Endothelial cell of umbilical vein (primary cell): ENCODE data around the gene MAPT. TPM values are rescaled to one million over a fixed set of nuclear protein-coding genes. Genes with fewer than 3 reads are reported as not detected.

Experiments
- BruUV-seq: library from RNA; stranded (reverse); fragments of 400-500 nt; replicated peaks from 2 replicates; lab custom pipeline; 2021; lab: Mats Ljungman, UMichigan
- CTCF ChIA-PET: fragments of 300-600, 350-600 bp; sonication (Branson Sonifier 250); formaldehyde crosslinking; loops from one replicate; lab custom pipeline; 2021; ENCODE audit warnings: antibody characterized with exemption, inconsistent platforms; lab: Charles Lee
- POLR2A ChIA-PET: fragments of 300-600, 350-600 bp; sonication (Branson Sonifier 250); formaldehyde crosslinking; loops from one replicate; lab custom pipeline; 2021; ENCODE audit warnings: antibody characterized with exemption, inconsistent platforms; lab: Charles Lee
- DNase-seq: peaks from one replicate; pipeline ENCODE4 v3.0.0-alpha.2; 2011; ENCODE audit warnings: low read depth, low spot score
- FAIRE-seq: peaks from 2 replicates; lab custom pipeline; 2011; peaks lifted over from hg19 to GRCh38; lab: Jason Lieb, UNC
- H2AFZ ChIP-seq: 2 replicates; pipeline ENCODE4 v1.6.0; 2012; ENCODE audit warnings: low read depth, low read length, control low read depth, inconsistent platforms
- H3K27ac ChIP-seq: 2 replicates; pipeline ENCODE4 v1.5.1; 2011; ENCODE audit warnings: low read depth, mild to moderate bottlenecking, control low read depth, low read length, moderate library complexity; ENCODE audit not compliant: insufficient read depth
- H3K27me3 ChIP-seq, 2 experiments: 2 replicates each; pipeline versions ENCODE4 v1.6.0 to v1.6.1; 2011; ENCODE audit warnings: low read length in 2 of 2, mixed read lengths in 1 of 2; ENCODE audit not compliant: control insufficient read depth in 2 of 2, insufficient read depth in 2 of 2
- H3K36me3 ChIP-seq, 2 experiments: 2 replicates in 1 of 2; 3 replicates in 1 of 2; pipeline ENCODE4 v1.5.1; 2011; ENCODE audit warnings: low read length in 2 of 2, mild to moderate bottlenecking in 1 of 2, moderate library complexity in 1 of 2; ENCODE audit not compliant: control insufficient read depth in 2 of 2, insufficient read depth in 2 of 2; ENCODE audit errors: extremely low read depth in 1 of 2
- H3K4me1 ChIP-seq: 3 replicates; pipeline ENCODE4 v1.5.1; 2011; ENCODE audit warnings: mild to moderate bottlenecking, low read length; ENCODE audit not compliant: control insufficient read depth, insufficient read depth; ENCODE audit errors: extremely low read depth
- H3K4me2 ChIP-seq: 2 replicates; pipeline ENCODE4 v1.6.1; 2011; ENCODE audit warnings: low read length, control low read depth, mixed read lengths; ENCODE audit not compliant: insufficient read depth
- H3K4me3 ChIP-seq, 3 experiments: fragments of 200-600 bp in 1 of 3; sonication (generic), shearing (Covaris generic) in 1 of 3; replicated peaks in 1 of 3; 2 replicates each; pipeline ENCODE4 v1.5.1; 2011 to 2016; ENCODE audit warnings: control low read depth in 3 of 3, low read length in 3 of 3, mild to moderate bottlenecking in 2 of 3, inconsistent platforms in 1 of 3, low read depth in 1 of 3, moderate library complexity in 1 of 3; ENCODE audit not compliant: insufficient read depth in 1 of 3
- H3K79me2 ChIP-seq: 2 replicates; pipeline ENCODE4 v1.6.0; 2012; ENCODE audit warnings: low read length, inconsistent platforms; ENCODE audit not compliant: control insufficient read depth, insufficient read depth
- H3K9ac ChIP-seq: replicated peaks from 2 replicates; pipeline ENCODE3; 2011; ENCODE audit warnings: low read length, control low read depth; ENCODE audit not compliant: insufficient read depth; ENCODE audit errors: extremely low read depth
- H3K9me1 ChIP-seq: replicated peaks from 3 replicates; pipeline ENCODE4 v1.6.0; 2011; ENCODE audit warnings: mild to moderate bottlenecking, low read length; ENCODE audit not compliant: control insufficient read depth, insufficient read depth; ENCODE audit errors: extremely low read depth
- H3K9me3 ChIP-seq: replicated peaks from 2 replicates; pipeline ENCODE4 v1.5.1; 2012; ENCODE audit warnings: low read length, inconsistent platforms; ENCODE audit not compliant: control insufficient read depth, insufficient read depth
- H4K20me1 ChIP-seq: replicated peaks from 2 replicates; pipeline ENCODE3; 2011; ENCODE audit warnings: mild to moderate bottlenecking, low read length; ENCODE audit not compliant: control insufficient read depth, insufficient read depth; ENCODE audit errors: extremely low read depth
- EZH2 ChIP-seq: IDR thresholded peaks from 2 replicates; pipeline ENCODE4 v1.6.1; 2012; ENCODE audit warnings: borderline replicate concordance, low read depth, mild to moderate bottlenecking, moderate library complexity, low read length, inconsistent platforms; ENCODE audit not compliant: severe bottlenecking
- FOS ChIP-seq: IDR thresholded peaks from 2 replicates; pipeline ENCODE4 v1.6.1; 2011; ENCODE audit warnings: mild to moderate bottlenecking, low read length, moderate library complexity, borderline replicate concordance; ENCODE audit not compliant: insufficient read depth
- GATA2 ChIP-seq: IDR thresholded peaks from 2 replicates; pipeline ENCODE4 v1.7.0; 2011; ENCODE audit warnings: low read depth, mild to moderate bottlenecking, moderate library complexity, mixed read lengths, low read length; ENCODE audit not compliant: insufficient read length, insufficient read depth
- JUN ChIP-seq: IDR thresholded peaks from 2 replicates; pipeline ENCODE4 v1.6.1; 2011; ENCODE audit warnings: borderline replicate concordance, low read depth; ENCODE audit not compliant: insufficient read length, insufficient read depth
- MAX ChIP-seq: IDR thresholded peaks from 2 replicates; pipeline ENCODE4 v1.6.1; 2011; ENCODE audit not compliant: insufficient read depth, insufficient read length
- MYC ChIP-seq: IDR thresholded peaks from one replicate; pipeline ENCODE4 v1.6.1; 2011; ENCODE audit warnings: mild to moderate bottlenecking, low read depth, low read length
- POLR2AphosphoS5 ChIP-seq: IDR thresholded peaks from 2 replicates; pipeline ENCODE4 v1.6.1; 2012; ENCODE audit warnings: low read depth, mild to moderate bottlenecking, control low read depth, low read length, moderate library complexity; ENCODE audit not compliant: insufficient read depth
- dilution Hi-C: fragments of 300-500 bp; cut with MboI; formaldehyde crosslinking; loops from one replicate; pipeline ENCODE4 v1.15.0; 2019; ENCODE audit warnings: low sequenced_read_pairs; ENCODE audit not compliant: extremely low pct_ligation_motif_present
- intact Hi-C: fragments of 100-400 bp; cut with micrococcal nuclease; formaldehyde crosslinking; loops from one replicate; pipeline ENCODE4 v1.10.0; 2022
- polyA plus RNA-seq, 4 experiments: library from polyadenylated mRNA; depleted of rRNA in 3 of 4; stranded (reverse) in 3 of 4; unstranded in 1 of 4; fragments of >200 nt; gene quantifications; 2 replicates each; pipeline versions ENCODE4 v1.2.1 to v1.2.3, GENCODE V29; 2011 to 2012; ENCODE audit warnings: missing spikeins in 1 of 4
- total RNA-seq: library from RNA; stranded (reverse); gene quantifications from 2 replicates; pipeline ENCODE4 v1.2.3, GENCODE V29; 2021

The MAPT gene
- total and polyA plus RNA-seq, 2 donors (not counting 3 experiments of a cell fraction or from before 2014, with no cell fraction given), result 0.04 to 0.51 TPM

DNA sequence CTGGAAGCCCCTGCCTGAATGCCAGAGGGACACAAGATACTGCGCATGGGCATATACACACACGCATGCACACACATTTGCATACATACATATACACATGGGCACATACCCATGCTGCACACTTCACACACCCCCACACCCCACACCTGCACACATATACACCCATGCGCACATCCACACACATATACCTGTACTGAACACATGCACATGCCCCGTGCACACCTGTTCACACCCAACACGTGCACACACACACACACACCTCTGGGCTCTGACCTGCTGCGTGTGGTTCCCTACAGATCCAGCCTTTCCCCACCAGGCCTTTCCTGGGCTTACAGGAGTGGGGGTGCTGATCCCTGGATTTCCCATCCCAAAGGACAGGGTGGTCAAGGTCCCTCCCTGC is 43.3 kb upstream of the MAPT start:
- Histone ChIP-seq H3K4me1 (no peaks in the 10 kb centered on the region), H3K9me1 (no peaks in the 10 kb centered on the region), H3K4me2 (no peak overlapping the region), H2AFZ (no peak overlapping the region), H4K20me1 (no peaks in the 10 kb centered on the region), H3K27ac (no peak overlapping the region), H3K9ac (no peak overlapping the region), H3K79me2 (no peaks in the 10 kb centered on the region), H3K36me3 (no peaks in the 10 kb centered on the region), H3K4me3 (no peak overlapping the region), H3K27me3 (peaks cover 0 to 4% of the 10 kb centered on the region in 2 experiments), H3K9me3 (no peaks in the 10 kb centered on the region)
- TF ChIP-seq JUN, result no peak
- TF ChIP-seq POLR2AphosphoS5, result no peak
- dilution Hi-C loops (no loop called here), intact Hi-C loops (no loop called here)
- CTCF ChIA-PET, result interaction anchor here (0.8 to 2.8 kb wide), 12 partner anchors 10 to 716 kb away, joined by 3 to 48 read pairs (median 10); partner anchors contain the start of gene ACBD4
- no TSS peak for BruUV-seq
- no peak for FAIRE-seq
- DNase-seq, result no peak
- POLR2A ChIA-PET, result no interaction called here

DNA sequence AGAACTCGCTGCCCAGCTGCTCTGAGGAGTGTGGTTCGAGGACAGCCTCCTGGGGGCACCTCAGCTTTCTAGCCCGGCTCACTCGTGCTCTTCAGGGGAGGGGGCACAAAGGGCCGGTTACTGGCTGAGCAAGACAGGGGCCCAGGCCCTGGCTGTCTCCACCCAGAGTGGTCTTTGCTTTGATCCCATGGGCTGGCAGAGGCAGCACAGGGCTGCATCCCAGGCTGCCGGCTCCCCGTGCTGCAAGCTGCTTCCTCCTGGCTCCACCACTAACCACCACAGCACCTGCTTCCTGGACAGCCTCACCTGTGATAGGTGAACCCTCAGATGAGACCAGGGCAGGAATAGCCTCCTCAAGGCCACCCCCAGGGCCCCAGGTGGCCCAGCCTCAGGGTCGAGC is 42.9 kb upstream of the MAPT start:
- ChIA-PET CTCF (interaction anchor here (0.8 to 2.8 kb wide), 15 partner anchors 10 to 716 kb away, joined by 3 to 48 read pairs (median 8); partner anchors contain the start of gene ACBD4), POLR2A (no interaction called here)
- no peak for FAIRE-seq
- no peak overlapping the region for H3K4me3 ChIP-seq
- H3K27me3 ChIP-seq, result peaks cover 0 to 4% of the 10 kb centered on the region in 2 experiments
- no peaks in the 10 kb centered on the region for H4K20me1 ChIP-seq
- H3K4me2 ChIP-seq, result no peak overlapping the region
- no peaks in the 10 kb centered on the region for H3K4me1 ChIP-seq
- no peaks in the 10 kb centered on the region for H3K9me1 ChIP-seq
- dilution Hi-C loops (no loop called here), intact Hi-C loops (no loop called here)
- TF ChIP-seq FOS (no peak), MAX (no peak), GATA2 (no peak), MYC (no peak), EZH2 (no peak)
- H2AFZ ChIP-seq, result no peak overlapping the region
- H3K27ac ChIP-seq, result no peak overlapping the region
- no peaks in the 10 kb centered on the region for H3K79me2 ChIP-seq
- no peak for DNase-seq
- no peaks in the 10 kb centered on the region for H3K9me3 ChIP-seq
- no peak overlapping the region for H3K9ac ChIP-seq
- no peaks in the 10 kb centered on the region for H3K36me3 ChIP-seq
- BruUV-seq, result no TSS peak
